ENCODE data around the gene HORMAD1. TPM values are rescaled to one million over a fixed set of nuclear protein-coding genes. Genes with fewer than 3 reads are reported as not detected.

Gene HORMAD1
- total RNA-seq = 0.63 TPM

GRCh38 chr1:150720703-150721102 lies at the start of gene HORMAD1:
TSS of gene HORMAD1 (minus strand) at chr1:150720895. CDS start at chr1:150719505, 1,390 bp downstream.

GRCh38 chr1:150765296-150765976 lies 44.7 kb upstream of the HORMAD1 start, which contains the start of gene CTSS:
TSS of gene CTSS (minus strand) at chr1:150765778. CDS start at chr1:150764763, 1,015 bp downstream.

GRCh38 chr1:150696995-150697927 lies 23.4 kb downstream of the HORMAD1 start, which contains the start of gene GOLPH3L:
TSS of gene GOLPH3L (minus strand) at chr1:150697154. CDS start at chr1:150694838, 2,316 bp downstream.

Small RNA genes lying within 50 kb of the gene (small RNA-seq; reads per million reads assigned to genes)
- gene RNU6-1042P (ENCODE audit: low replicate concordance) = not detected

Other genes starting within 250 kb of the HORMAD1 start
- gene TARS2, start 233.5 kb downstream of the HORMAD1 start, total RNA-seq = 31.3 TPM
- 2.8 TPM for gene ECM1, start 212.8 kb downstream of the HORMAD1 start, total RNA-seq
- gene FALEC, start 205.1 kb downstream of the HORMAD1 start, total RNA-seq = 1.9 TPM
- gene ADAMTSL4, start 171.5 kb downstream of the HORMAD1 start, total RNA-seq = 0.31 TPM
- 113 TPM for gene MCL1, start 141.3 kb downstream of the HORMAD1 start, total RNA-seq
- gene ENSA, start 91.3 kb downstream of the HORMAD1 start, total RNA-seq = 132 TPM
- gene GOLPH3L, start 23.7 kb downstream of the HORMAD1 start, total RNA-seq = 6.3 TPM
- 4.4 TPM for gene CTSS, start 44.9 kb upstream of the HORMAD1 start, total RNA-seq
- 5.3 TPM for gene CTSK, start 87.4 kb upstream of the HORMAD1 start, total RNA-seq
- 45.1 TPM for gene ARNT, start 155.7 kb upstream of the HORMAD1 start, total RNA-seq
- gene CTXND2, start 166.2 kb upstream of the HORMAD1 start, total RNA-seq = not detected
- gene SETDB1, start 205.5 kb upstream of the HORMAD1 start, total RNA-seq = 78.3 TPM